ENCODE measurements around the gene WDR81. TPM values are rescaled to one million over a fixed set of nuclear protein-coding genes. Genes with fewer than 3 reads are reported as not detected.

Gene WDR81
- total RNA-seq, 1 donor = 47.8 TPM

GRCh38 chr17:1714980-1715802 is 9.3 kb upstream of the WDR81 start:
- Histone ChIP-seq H3K79me2 (ENCODE audit: insufficient read depth, low read length) (peaks cover 42% of the 10 kb centered on the region), H3K36me3 (ENCODE audit: insufficient read depth, low read length) (peaks cover 30% of the 10 kb centered on the region), H2AFZ (ENCODE audit: low read length) (no peak overlapping the region), H3K27ac (ENCODE audit: low read depth, low read length) (peak overlapping the region; percentile 90), H4K20me1 (ENCODE audit: insufficient read depth, low read length) (peaks cover 48% of the 10 kb centered on the region), H3K4me3 (ENCODE audit: insufficient read depth, low read length) (peak overlapping the region; percentile 93), H3K9me3 (ENCODE audit: low read depth, low read length) (no peaks in the 10 kb centered on the region), H3K4me2 (ENCODE audit: insufficient read depth, low read length) (peak overlapping the region; percentile 98), H3K4me1 (ENCODE audit: insufficient read depth, low read length) (peaks cover 52% of the 10 kb centered on the region), H3K27me3 (ENCODE audit: insufficient read depth, low read length) (no peaks in the 10 kb centered on the region)
- DNase-seq (ENCODE audit: insufficient read length, low spot score, missing footprints) = peak; percentile 97
- no peak for TF ChIP-seq CTCF (IDR thresholded peaks at IDR 0.05; ENCODE audit: extremely low read depth, low read depth, low read length)

- Histone ChIP-seq H2AFZ (ENCODE audit: low read length) (no peak overlapping the region), H3K27me3 (ENCODE audit: insufficient read depth, low read length) (no peaks in the 10 kb centered on the region), H3K4me3 (ENCODE audit: insufficient read depth, low read length) (peak overlapping the region; percentile 93), H3K27ac (ENCODE audit: low read depth, low read length) (peak overlapping the region; percentile 90), H3K4me2 (ENCODE audit: insufficient read depth, low read length) (peak overlapping the region; percentile 98), H3K4me1 (ENCODE audit: insufficient read depth, low read length) (peaks cover 50% of the 10 kb centered on the region), H3K36me3 (ENCODE audit: insufficient read depth, low read length) (peaks cover 30% of the 10 kb centered on the region), H3K79me2 (ENCODE audit: insufficient read depth, low read length) (peaks cover 42% of the 10 kb centered on the region), H3K9me3 (ENCODE audit: low read depth, low read length) (no peaks in the 10 kb centered on the region), H4K20me1 (ENCODE audit: insufficient read depth, low read length) (peaks cover 44% of the 10 kb centered on the region)
- DNase-seq (ENCODE audit: insufficient read length, low spot score, missing footprints) = no peak
- TF ChIP-seq CTCF (IDR thresholded peaks at IDR 0.05; ENCODE audit: extremely low read depth, low read depth, low read length) = no peak
Measured at GRCh38 chr17:1715803-1716075, 8.8 kb upstream of the WDR81 start.

- DNase-seq (ENCODE audit: insufficient read length, low spot score, missing footprints) = peak; percentile 99
- Histone ChIP-seq H3K4me3 (ENCODE audit: insufficient read depth, low read length) (peak overlapping the region; percentile 93), H3K36me3 (ENCODE audit: insufficient read depth, low read length) (peaks cover 30% of the 10 kb centered on the region), H2AFZ (ENCODE audit: low read length) (peak overlapping the region; percentile 43), H3K27me3 (ENCODE audit: insufficient read depth, low read length) (no peaks in the 10 kb centered on the region), H3K79me2 (ENCODE audit: insufficient read depth, low read length) (peaks cover 42% of the 10 kb centered on the region), H3K9me3 (ENCODE audit: low read depth, low read length) (no peaks in the 10 kb centered on the region), H3K27ac (ENCODE audit: low read depth, low read length) (peak overlapping the region; percentile 98), H3K4me2 (ENCODE audit: insufficient read depth, low read length) (peak overlapping the region; percentile 88), H3K4me1 (ENCODE audit: insufficient read depth, low read length) (peaks cover 45% of the 10 kb centered on the region), H4K20me1 (ENCODE audit: insufficient read depth, low read length) (peaks cover 39% of the 10 kb centered on the region)
- peak; percentile 23 for TF ChIP-seq CTCF (IDR thresholded peaks at IDR 0.05; ENCODE audit: extremely low read depth, low read depth, low read length)
Measured at GRCh38 chr17:1716076-1716911, 8.2 kb upstream of the WDR81 start.

Data from osteoblast (primary cell).